HepG2 (cell line): Measurements from ENCODE around the gene C16orf95. TPM values are rescaled to one million over a fixed set of nuclear protein-coding genes. Genes with fewer than 3 reads are reported as not detected.

ENCODE experiments used
- LCORL ChIP-seq, 2 experiments: fragments of 450-650 bp in 1 of 2; sonication (generic) in 1 of 2; formaldehyde crosslinking in 1 of 2; IDR thresholded peaks; 2 replicates each; pipeline versions ENCODE4 v1.5.0 to v1.6.1; 2017 to 2020; ENCODE audit warnings: antibody characterized with exemption in 1 of 2, missing genetic modification reagents in 1 of 2
- MTA1 ChIP-seq: sonication (generic); formaldehyde crosslinking; IDR thresholded peaks from 2 replicates; pipeline ENCODE4 v1.4.0; 2020; ENCODE audit warnings: missing genetic modification reagents, mild to moderate bottlenecking, borderline replicate concordance
- ZFP37 ChIP-seq: sonication (generic); formaldehyde crosslinking; IDR thresholded peaks from 2 replicates; pipeline ENCODE4 v1.4.0; 2020; ENCODE audit warnings: missing genetic modification reagents, borderline replicate concordance
- ZNF253 ChIP-seq: sonication (generic); formaldehyde crosslinking; IDR thresholded peaks from 2 replicates; pipeline ENCODE4 v1.8.0; 2022; ENCODE audit warnings: mild to moderate bottlenecking, missing genetic modification reagents, borderline replicate concordance
- polyA plus RNA-seq, 8 experiments: library from polyadenylated mRNA; depleted of rRNA in 3 of 8; stranded (reverse) in 7 of 8; unstranded in 1 of 8; fragments of >200 nt; fragmentation: Illumina TruSeq in 4 of 8; extraction: Trizol in 4 of 8; gene quantifications; 2 replicates each; pipeline versions ENCODE4 v1.2.1 to v1.2.3, GENCODE V29; 2011 to 2016; ENCODE audit warnings: low read depth in 4 of 8, missing spikeins in 1 of 8, mixed read lengths in 1 of 8; ENCODE audit not compliant: insufficient read depth in 1 of 8
- total RNA-seq, 5 experiments: library from RNA; depleted of rRNA; stranded (reverse); fragments of >200 nt; fragmentation: Illumina TruSeq; extraction: Trizol; gene quantifications; 2 replicates each; pipeline ENCODE4 v1.2.3, GENCODE V29; 2016; ENCODE audit warnings: low read depth in 1 of 5
- TF ChIP-seq, protein P1 (sequence below): sonication (generic); formaldehyde crosslinking; IDR thresholded peaks from 2 replicates; pipeline ENCODE4 v1.4.0; 2020; ENCODE audit warnings: missing genetic modification reagents
- TF ChIP-seq, protein P2 (sequence below): sonication (generic); formaldehyde crosslinking; IDR thresholded peaks from 2 replicates; pipeline ENCODE4 v1.4.0; 2020; ENCODE audit warnings: missing genetic modification reagents
- TF ChIP-seq, protein P3 (sequence below): sonication (generic); formaldehyde crosslinking; conservative IDR thresholded peaks from 2 replicates; pipeline ENCODE4 v1.8.0; 2022; ENCODE audit warnings: mild to moderate bottlenecking, moderate library complexity, missing genetic modification reagents
- TF ChIP-seq, protein P4 (sequence below): sonication (generic); formaldehyde crosslinking; IDR thresholded peaks from 2 replicates; pipeline ENCODE4 v1.4.0; 2020; ENCODE audit warnings: missing genetic modification reagents
- TF ChIP-seq, protein P5 (sequence below): sonication (generic); formaldehyde crosslinking; IDR thresholded peaks from 2 replicates; pipeline ENCODE4 v1.4.0; 2020; ENCODE audit warnings: missing genetic modification reagents
- TF ChIP-seq, protein P6 (sequence below): sonication (generic); formaldehyde crosslinking; IDR thresholded peaks from 2 replicates; pipeline ENCODE4 v1.9.0; 2021; ENCODE audit warnings: missing genetic modification reagents, borderline replicate concordance

Gene C16orf95
- total and polyA plus RNA-seq, 2 of the 13 experiments (the other 11 are each of a cell fraction or from before 2014, with no cell fraction given), result 2.8 to 8.6 TPM

DNA sequence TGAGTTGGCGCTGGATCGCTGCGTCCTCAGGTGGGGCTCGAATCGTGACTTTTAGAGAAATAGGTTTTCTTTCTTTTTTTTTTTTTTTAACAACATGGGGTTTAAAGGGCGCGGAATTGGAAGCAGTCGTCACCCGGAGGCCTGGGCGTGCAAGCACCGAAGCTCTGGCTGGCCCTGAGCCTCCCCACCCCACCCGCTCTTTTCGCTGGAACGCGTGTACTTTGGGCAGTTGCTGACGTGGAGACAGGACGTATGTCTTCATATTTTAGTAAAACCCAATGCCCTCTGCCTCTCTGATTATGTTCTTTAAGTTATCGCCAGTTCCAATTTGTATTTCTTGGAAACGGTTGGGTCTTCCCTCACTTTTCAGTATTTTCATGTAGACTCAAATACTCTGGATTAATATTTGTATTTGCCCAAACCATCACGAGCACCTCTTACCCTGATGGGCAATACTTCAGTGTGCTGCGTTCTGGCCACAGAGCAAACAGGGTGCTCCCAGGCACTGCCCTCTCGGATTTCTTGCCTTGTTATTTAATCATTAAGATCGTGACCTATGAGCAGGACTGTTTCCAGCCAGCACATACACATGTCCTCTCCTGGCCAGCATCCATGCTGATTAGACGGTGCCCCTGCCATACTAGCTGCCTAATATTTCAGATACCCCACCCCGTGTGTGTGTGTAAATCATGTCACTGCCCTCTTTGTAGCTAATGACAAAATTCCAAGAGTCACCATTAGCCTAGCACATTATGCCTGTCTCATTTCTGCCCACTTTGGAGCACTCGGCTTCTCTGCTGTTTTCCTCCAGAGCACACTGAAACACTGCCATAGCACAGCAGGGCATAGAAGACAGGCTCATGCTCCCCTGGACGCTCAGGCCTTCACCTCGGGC, 805 bp upstream of the C16orf95 start (continued):
- TF ChIP-seq, protein P1, sequence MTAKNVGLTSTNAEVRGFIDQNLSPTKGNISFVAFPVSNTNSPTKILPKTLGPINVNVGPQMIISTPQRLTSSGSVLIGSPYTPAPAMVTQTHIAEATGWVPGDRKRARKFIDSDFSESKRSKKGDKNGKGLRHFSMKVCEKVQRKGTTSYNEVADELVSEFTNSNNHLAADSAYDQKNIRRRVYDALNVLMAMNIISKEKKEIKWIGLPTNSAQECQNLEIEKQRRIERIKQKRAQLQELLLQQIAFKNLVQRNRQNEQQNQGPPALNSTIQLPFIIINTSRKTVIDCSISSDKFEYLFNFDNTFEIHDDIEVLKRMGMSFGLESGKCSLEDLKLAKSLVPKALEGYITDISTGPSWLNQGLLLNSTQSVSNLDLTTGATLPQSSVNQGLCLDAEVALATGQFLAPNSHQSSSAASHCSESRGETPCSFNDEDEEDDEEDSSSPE (CRISPR knock-in tag), result no peak
- TF ChIP-seq MTA1 (CRISPR knock-in tag) (no peak), ZNF253 (CRISPR knock-in tag) (no peak), ZFP37 (CRISPR knock-in tag) (no peak), LCORL (IDR thresholded peaks at IDR 0.05) (no peak), LCORL (CRISPR knock-in tag; IDR thresholded peaks at IDR 0.05) (peak; percentile 8; the same call in 1 of the 2 replicates)
- TF ChIP-seq, protein P2, sequence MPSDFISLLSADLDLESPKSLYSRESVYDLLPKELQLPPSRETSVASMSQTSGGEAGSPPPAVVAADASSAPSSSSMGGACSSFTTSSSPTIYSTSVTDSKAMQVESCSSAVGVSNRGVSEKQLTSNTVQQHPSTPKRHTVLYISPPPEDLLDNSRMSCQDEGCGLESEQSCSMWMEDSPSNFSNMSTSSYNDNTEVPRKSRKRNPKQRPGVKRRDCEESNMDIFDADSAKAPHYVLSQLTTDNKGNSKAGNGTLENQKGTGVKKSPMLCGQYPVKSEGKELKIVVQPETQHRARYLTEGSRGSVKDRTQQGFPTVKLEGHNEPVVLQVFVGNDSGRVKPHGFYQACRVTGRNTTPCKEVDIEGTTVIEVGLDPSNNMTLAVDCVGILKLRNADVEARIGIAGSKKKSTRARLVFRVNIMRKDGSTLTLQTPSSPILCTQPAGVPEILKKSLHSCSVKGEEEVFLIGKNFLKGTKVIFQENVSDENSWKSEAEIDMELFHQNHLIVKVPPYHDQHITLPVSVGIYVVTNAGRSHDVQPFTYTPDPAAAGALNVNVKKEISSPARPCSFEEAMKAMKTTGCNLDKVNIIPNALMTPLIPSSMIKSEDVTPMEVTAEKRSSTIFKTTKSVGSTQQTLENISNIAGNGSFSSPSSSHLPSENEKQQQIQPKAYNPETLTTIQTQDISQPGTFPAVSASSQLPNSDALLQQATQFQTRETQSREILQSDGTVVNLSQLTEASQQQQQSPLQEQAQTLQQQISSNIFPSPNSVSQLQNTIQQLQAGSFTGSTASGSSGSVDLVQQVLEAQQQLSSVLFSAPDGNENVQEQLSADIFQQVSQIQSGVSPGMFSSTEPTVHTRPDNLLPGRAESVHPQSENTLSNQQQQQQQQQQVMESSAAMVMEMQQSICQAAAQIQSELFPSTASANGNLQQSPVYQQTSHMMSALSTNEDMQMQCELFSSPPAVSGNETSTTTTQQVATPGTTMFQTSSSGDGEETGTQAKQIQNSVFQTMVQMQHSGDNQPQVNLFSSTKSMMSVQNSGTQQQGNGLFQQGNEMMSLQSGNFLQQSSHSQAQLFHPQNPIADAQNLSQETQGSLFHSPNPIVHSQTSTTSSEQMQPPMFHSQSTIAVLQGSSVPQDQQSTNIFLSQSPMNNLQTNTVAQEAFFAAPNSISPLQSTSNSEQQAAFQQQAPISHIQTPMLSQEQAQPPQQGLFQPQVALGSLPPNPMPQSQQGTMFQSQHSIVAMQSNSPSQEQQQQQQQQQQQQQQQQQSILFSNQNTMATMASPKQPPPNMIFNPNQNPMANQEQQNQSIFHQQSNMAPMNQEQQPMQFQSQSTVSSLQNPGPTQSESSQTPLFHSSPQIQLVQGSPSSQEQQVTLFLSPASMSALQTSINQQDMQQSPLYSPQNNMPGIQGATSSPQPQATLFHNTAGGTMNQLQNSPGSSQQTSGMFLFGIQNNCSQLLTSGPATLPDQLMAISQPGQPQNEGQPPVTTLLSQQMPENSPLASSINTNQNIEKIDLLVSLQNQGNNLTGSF (CRISPR knock-in tag), result no peak
- TF ChIP-seq, protein P3, sequence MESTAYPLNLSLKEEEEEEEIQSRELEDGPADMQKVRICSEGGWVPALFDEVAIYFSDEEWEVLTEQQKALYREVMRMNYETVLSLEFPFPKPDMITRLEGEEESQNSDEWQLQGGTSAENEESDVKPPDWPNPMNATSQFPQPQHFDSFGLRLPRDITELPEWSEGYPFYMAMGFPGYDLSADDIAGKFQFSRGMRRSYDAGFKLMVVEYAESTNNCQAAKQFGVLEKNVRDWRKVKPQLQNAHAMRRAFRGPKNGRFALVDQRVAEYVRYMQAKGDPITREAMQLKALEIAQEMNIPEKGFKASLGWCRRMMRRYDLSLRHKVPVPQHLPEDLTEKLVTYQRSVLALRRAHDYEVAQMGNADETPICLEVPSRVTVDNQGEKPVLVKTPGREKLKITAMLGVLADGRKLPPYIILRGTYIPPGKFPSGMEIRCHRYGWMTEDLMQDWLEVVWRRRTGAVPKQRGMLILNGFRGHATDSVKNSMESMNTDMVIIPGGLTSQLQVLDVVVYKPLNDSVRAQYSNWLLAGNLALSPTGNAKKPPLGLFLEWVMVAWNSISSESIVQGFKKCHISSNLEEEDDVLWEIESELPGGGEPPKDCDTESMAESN (CRISPR knock-in tag), result no peak
- TF ChIP-seq, protein P4, sequence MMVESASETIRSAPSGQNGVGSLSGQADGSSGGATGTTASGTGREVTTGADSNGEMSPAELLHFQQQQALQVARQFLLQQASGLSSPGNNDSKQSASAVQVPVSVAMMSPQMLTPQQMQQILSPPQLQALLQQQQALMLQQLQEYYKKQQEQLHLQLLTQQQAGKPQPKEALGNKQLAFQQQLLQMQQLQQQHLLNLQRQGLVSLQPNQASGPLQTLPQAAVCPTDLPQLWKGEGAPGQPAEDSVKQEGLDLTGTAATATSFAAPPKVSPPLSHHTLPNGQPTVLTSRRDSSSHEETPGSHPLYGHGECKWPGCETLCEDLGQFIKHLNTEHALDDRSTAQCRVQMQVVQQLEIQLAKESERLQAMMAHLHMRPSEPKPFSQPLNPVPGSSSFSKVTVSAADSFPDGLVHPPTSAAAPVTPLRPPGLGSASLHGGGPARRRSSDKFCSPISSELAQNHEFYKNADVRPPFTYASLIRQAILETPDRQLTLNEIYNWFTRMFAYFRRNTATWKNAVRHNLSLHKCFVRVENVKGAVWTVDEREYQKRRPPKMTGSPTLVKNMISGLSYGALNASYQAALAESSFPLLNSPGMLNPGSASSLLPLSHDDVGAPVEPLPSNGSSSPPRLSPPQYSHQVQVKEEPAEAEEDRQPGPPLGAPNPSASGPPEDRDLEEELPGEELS (CRISPR knock-in tag), result no peak
- TF ChIP-seq, protein P5, sequence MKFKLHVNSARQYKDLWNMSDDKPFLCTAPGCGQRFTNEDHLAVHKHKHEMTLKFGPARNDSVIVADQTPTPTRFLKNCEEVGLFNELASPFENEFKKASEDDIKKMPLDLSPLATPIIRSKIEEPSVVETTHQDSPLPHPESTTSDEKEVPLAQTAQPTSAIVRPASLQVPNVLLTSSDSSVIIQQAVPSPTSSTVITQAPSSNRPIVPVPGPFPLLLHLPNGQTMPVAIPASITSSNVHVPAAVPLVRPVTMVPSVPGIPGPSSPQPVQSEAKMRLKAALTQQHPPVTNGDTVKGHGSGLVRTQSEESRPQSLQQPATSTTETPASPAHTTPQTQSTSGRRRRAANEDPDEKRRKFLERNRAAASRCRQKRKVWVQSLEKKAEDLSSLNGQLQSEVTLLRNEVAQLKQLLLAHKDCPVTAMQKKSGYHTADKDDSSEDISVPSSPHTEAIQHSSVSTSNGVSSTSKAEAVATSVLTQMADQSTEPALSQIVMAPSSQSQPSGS (CRISPR knock-in tag), result no peak; the same call in 1 of the 2 replicates
- TF ChIP-seq, protein P6, sequence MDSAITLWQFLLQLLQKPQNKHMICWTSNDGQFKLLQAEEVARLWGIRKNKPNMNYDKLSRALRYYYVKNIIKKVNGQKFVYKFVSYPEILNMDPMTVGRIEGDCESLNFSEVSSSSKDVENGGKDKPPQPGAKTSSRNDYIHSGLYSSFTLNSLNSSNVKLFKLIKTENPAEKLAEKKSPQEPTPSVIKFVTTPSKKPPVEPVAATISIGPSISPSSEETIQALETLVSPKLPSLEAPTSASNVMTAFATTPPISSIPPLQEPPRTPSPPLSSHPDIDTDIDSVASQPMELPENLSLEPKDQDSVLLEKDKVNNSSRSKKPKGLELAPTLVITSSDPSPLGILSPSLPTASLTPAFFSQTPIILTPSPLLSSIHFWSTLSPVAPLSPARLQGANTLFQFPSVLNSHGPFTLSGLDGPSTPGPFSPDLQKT (CRISPR knock-in tag), result no peak
